ENCODE results near the gene BCL11B. TPM values are rescaled to one million over a fixed set of nuclear protein-coding genes. Genes with fewer than 3 reads are reported as not detected.

Gene BCL11B
- total and polyA plus RNA-seq, 2 of the 8 experiments (the other 6 are each of a cell fraction or from before 2014, with no cell fraction given): 0.63 to 5.9 TPM

- TF ChIP-seq BRCA1 (IDR thresholded peaks at IDR 0.05; ENCODE audit: low read depth, low read length) (no peak), CTBP2 (IDR thresholded peaks at IDR 0.05; ENCODE audit: borderline replicate concordance, insufficient read depth, insufficient read length, low read length) (no peak), BCL11A (IDR thresholded peaks at IDR 0.05; ENCODE audit: low read depth in 2 of 2, low read length in 2 of 2) (no peak), ATF3 (IDR thresholded peaks at IDR 0.05; ENCODE audit: insufficient read depth, low read depth, low read length) (no peak), POU5F1 (IDR thresholded peaks at IDR 0.05; ENCODE audit: low read depth, low read length) (no peak), RBBP5 (IDR thresholded peaks at IDR 0.05; ENCODE audit: borderline replicate concordance, low read depth, low read length) (no peak), SP2 (IDR thresholded peaks at IDR 0.05; ENCODE audit: low read length) (no peak), ASH2L (IDR thresholded peaks at IDR 0.05; ENCODE audit: low read length) (no peak), CHD1 (IDR thresholded peaks at IDR 0.05; ENCODE audit: low read depth, low read length) (no peak), EZH2 (IDR thresholded peaks at IDR 0.05; ENCODE audit: low read depth, low read length, severe bottlenecking) (no peak), RXRA (IDR thresholded peaks at IDR 0.05; ENCODE audit: insufficient read depth, low read depth, low read length) (no peak), NRF1 (IDR thresholded peaks at IDR 0.05; ENCODE audit: low read depth, low read length) (no peak)
- TF ChIP-seq, protein P1, sequence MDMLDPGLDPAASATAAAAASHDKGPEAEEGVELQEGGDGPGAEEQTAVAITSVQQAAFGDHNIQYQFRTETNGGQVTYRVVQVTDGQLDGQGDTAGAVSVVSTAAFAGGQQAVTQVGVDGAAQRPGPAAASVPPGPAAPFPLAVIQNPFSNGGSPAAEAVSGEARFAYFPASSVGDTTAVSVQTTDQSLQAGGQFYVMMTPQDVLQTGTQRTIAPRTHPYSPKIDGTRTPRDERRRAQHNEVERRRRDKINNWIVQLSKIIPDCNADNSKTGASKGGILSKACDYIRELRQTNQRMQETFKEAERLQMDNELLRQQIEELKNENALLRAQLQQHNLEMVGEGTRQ (IDR thresholded peaks at IDR 0.05; ENCODE audit: low read length): no peak
- H2BK120ac ChIP-seq (replicated peaks; ENCODE audit: low read depth, low read length): no peak overlapping the region
- H3K27ac ChIP-seq (ENCODE audit: low read depth, low read length): no peak overlapping the region
- ChIA-PET CTCF (ENCODE audit: partially characterized antibody) (interaction anchor here (0.6 to 1.5 kb wide), 2 partner anchors 30 to 46 kb away, joined by 3 read pairs; no protein-coding TSS in a partner anchor), POLR2A (ENCODE audit: partially characterized antibody) (no interaction called here)
- no peak overlapping the region for H3K9ac ChIP-seq (replicated peaks in 1 of 4; ENCODE audit: extremely low read depth in 1 of 4, low read depth in 3 of 4, low read length in 3 of 4)
- H2BK12ac ChIP-seq (ENCODE audit: low read depth, low read length): no peak overlapping the region
- no peak overlapping the region for H4K91ac ChIP-seq (replicated peaks; ENCODE audit: insufficient read length, low read length)
- no peak overlapping the region for H3K4me2 ChIP-seq (ENCODE audit: insufficient read depth in 1 of 2, low read depth in 2 of 2, low read length in 2 of 2)
- H3K79me2 ChIP-seq (ENCODE audit: control insufficient read depth in 1 of 2, insufficient read depth in 2 of 2, low read length in 2 of 2): no peaks in the 10 kb centered on the region
- DNase-seq (ENCODE audit: low read depth in 1 of 2, low spot score in 2 of 2) (peak in 1 of 2 experiments; percentile 31), FAIRE-seq (no peak)
- no peaks in the 10 kb centered on the region for H3K36me3 ChIP-seq (ENCODE audit: control insufficient read depth in 2 of 4, insufficient read depth in 4 of 4, low read length in 3 of 4)
- no peaks in the 10 kb centered on the region for H3K27me3 ChIP-seq (replicated peaks in 1 of 4; ENCODE audit: control insufficient read depth in 3 of 4, extremely low read depth in 1 of 4, insufficient read depth in 3 of 4, low read length in 3 of 4)
- H3K18ac ChIP-seq (ENCODE audit: extremely low read depth, low read length): no peak overlapping the region
- no peak overlapping the region for H3K4me3 ChIP-seq (ENCODE audit: extremely low read depth in 1 of 4, insufficient read depth in 2 of 4, low read depth in 3 of 4, low read length in 4 of 4)
- H4K20me1 ChIP-seq (replicated peaks in 1 of 2; ENCODE audit: control insufficient read depth in 1 of 2, insufficient read depth in 2 of 2, low read length in 2 of 2): no peaks in the 10 kb centered on the region
- no peak overlapping the region for H2AFZ ChIP-seq (ENCODE audit: low read length)
- H3K9me3 ChIP-seq (ENCODE audit: insufficient read depth in 2 of 2, low read depth in 1 of 2, low read length in 1 of 2): no peaks in the 10 kb centered on the region
- H3K4me1 ChIP-seq (replicated peaks in 1 of 4; ENCODE audit: control insufficient read depth in 3 of 4, insufficient read depth in 4 of 4, low read length in 3 of 4): peaks cover 0 to 11% (median 6%) of the 10 kb centered on the region in 4 experiments
- no peaks in the 10 kb centered on the region for H3K23me2 ChIP-seq (ENCODE audit: low read depth, low read length)
- H3K14ac ChIP-seq (ENCODE audit: insufficient read length): no peak overlapping the region
- H4K5ac ChIP-seq (ENCODE audit: insufficient read length, low read depth, low read length): no peak overlapping the region
- no peak overlapping the region for H2BK5ac ChIP-seq (ENCODE audit: low read depth, low read length)
- H3K23ac ChIP-seq (ENCODE audit: insufficient read length): no peak overlapping the region
- no peak overlapping the region for H2AK5ac ChIP-seq (ENCODE audit: low read depth, low read length)
- no peak overlapping the region for H2BK15ac ChIP-seq (ENCODE audit: low read length)
- no peak overlapping the region for H4K8ac ChIP-seq (ENCODE audit: extremely low read depth, insufficient read depth, low read length)
- no peak overlapping the region for H3K4ac ChIP-seq (replicated peaks; ENCODE audit: insufficient read length, low read depth, low read length)
- 87% methylated on average over 11 of the region's 11 CpGs; no CpG with 5 or more reads in 1 of the 2 experiments for WGBS, 2 experiments (ENCODE audit: extremely low coverage in 1 of 2, insufficient coverage in 1 of 2, insufficient read length in 1 of 2, insufficient replicate concordance in 2 of 2, low coverage in 1 of 2, low lambda C conversion rate in 2 of 2, missing lambda C conversion rate in 1 of 2)
- H3K79me1 ChIP-seq (ENCODE audit: low read depth, low read length): no peaks in the 10 kb centered on the region
- no peak overlapping the region for H2BK20ac ChIP-seq (ENCODE audit: low read length)
- no peak overlapping the region for H3K56ac ChIP-seq (replicated peaks; ENCODE audit: insufficient read length, low read depth, low read length)
These were observed 9.4 kb upstream of the BCL11B start for GRCh38 chr14:99281396-99281795.

Data from H1 (cell line).